Stimulated activated CD4-positive, alpha-beta T cell treated with anti-CD3 and anti-CD28 coated beads, Interleukin-4, amount 100 ng/mL, for 48 hours (primary cell): Measurements from ENCODE around the gene DNASE1L3.
"Not testable (repeated sequence)": the region's sequence is repeated elsewhere in the genome, so short reads cannot be mapped to it uniquely, and the experiment has no call there.

ENCODE experiments used
- DNase-seq, 2 donors: peaks; one replicate each; pipeline ENCODE4 v3.0.0-alpha.2; 2020; ENCODE audit warnings: low read depth in 2 of 2

The DNASE1L3 gene

GRCh38 chr3:58235970-58236369 lies 25.2 kb upstream of the DNASE1L3 start:
- no peak for DNase-seq

GRCh38 chr3:58234516-58234931 lies 23.8 kb upstream of the DNASE1L3 start:
- DNase-seq: no peak

GRCh38 chr3:58231666-58232065 lies 20.9 kb upstream of the DNASE1L3 start:
- no peak for DNase-seq

- no peak for DNase-seq
These were observed 20.2 kb upstream of the DNASE1L3 start for GRCh38 chr3:58230876-58231552.

GRCh38 chr3:58227933-58228332 lies 17.2 kb upstream of the DNASE1L3 start:
- not testable (repeated sequence) for DNase-seq

- DNase-seq: no peak
These were observed 13.1 kb upstream of the DNASE1L3 start for GRCh38 chr3:58223855-58224254.

GRCh38 chr3:58222161-58222724 lies 11.5 kb upstream of the DNASE1L3 start:
- DNase-seq: no peak

- DNase-seq: no peak
These were observed 8.1 kb upstream of the DNASE1L3 start for GRCh38 chr3:58218904-58219303.

- peak; percentile 36 to 52 for DNase-seq
These were observed 6.5 kb upstream of the DNASE1L3 start for GRCh38 chr3:58217209-58217811.

GRCh38 chr3:58216496-58217195 lies 5.9 kb upstream of the DNASE1L3 start:
- DNase-seq: no peak

GRCh38 chr3:58215317-58216025 lies 4.7 kb upstream of the DNASE1L3 start:
- no peak for DNase-seq

GRCh38 chr3:58214484-58215316 lies 3.9 kb upstream of the DNASE1L3 start:
- DNase-seq: peak; percentile 20 to 44

GRCh38 chr3:58209933-58210332 lies 839 bp downstream of the DNASE1L3 start:
- no peak for DNase-seq

GRCh38 chr3:58207954-58208353 lies 2.8 kb downstream of the DNASE1L3 start:
- no peak for DNase-seq

- peak; percentile 6 to 30 for DNase-seq
These were observed 4.3 kb downstream of the DNASE1L3 start for GRCh38 chr3:58206406-58207011.

- DNase-seq: no peak
These were observed 4.8 kb downstream of the DNASE1L3 start for GRCh38 chr3:58205981-58206380.

- no peak for DNase-seq
These were observed 6.1 kb downstream of the DNASE1L3 start for GRCh38 chr3:58204720-58205119.

- no peak for DNase-seq
These were observed 7.2 kb downstream of the DNASE1L3 start for GRCh38 chr3:58203541-58203940.

- no peak for DNase-seq
These were observed 7.8 kb downstream of the DNASE1L3 start for GRCh38 chr3:58202917-58203360.

- DNase-seq: not testable (repeated sequence)
These were observed 9.3 kb downstream of the DNASE1L3 start for GRCh38 chr3:58201451-58201850.
